DMS114 treated with DMSO at 0.1 percent for 48 hours (cell line): ENCODE measurements around the gene PPARA.

ENCODE experiments used
- DNase-seq: peaks from one replicate; lab custom pipeline; 2025; ENCODE audit not compliant: unreplicated experiment; lab: John Stamatoyannopoulos, UW

PPARA gene

GRCh38 chr22:46290121-46290842 is 140.0 kb downstream of the PPARA start:
- DNase-seq, result no peak

GRCh38 chr22:46290843-46291785 is 140.8 kb downstream of the PPARA start:
- DNase-seq, result no peak

GRCh38 chr22:46292173-46292572 is 141.8 kb downstream of the PPARA start:
- DNase-seq, result no peak

- no peak for DNase-seq
These were observed 142.4 kb downstream of the PPARA start for GRCh38 chr22:46292732-46293131.
